Glomerular visceral epithelial cell (primary cell): ENCODE data around the gene BRINP2.
"Not testable (repeated sequence)": the region's sequence is repeated elsewhere in the genome, so short reads cannot be mapped to it uniquely, and the experiment has no call there.

Experiments
- DNase-seq: peaks from one replicate; pipeline ENCODE4 v3.0.0-alpha.2; 2016; ENCODE audit errors: extremely low spot score

Gene BRINP2

DNA sequence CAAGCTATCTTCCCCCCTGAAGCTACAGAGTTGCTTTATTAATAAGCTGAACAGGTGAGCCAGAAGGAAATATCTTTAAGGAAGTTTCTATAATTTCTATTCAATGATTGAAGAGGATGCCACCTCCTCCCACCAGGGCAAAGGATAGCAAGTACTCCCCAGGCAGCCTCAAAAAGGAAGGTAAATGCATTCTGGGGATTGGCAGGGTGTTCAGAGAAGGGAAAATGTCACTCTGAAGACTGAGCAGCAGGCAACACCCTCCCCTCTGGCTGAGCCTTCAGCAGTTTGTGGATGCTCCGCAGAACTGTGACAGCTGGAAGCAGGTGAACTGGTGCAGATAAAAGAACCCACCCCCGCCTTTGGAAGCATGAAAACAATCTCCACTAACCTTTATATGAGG, 140.8 kb downstream of the BRINP2 start:
- DNase-seq: no peak

DNA sequence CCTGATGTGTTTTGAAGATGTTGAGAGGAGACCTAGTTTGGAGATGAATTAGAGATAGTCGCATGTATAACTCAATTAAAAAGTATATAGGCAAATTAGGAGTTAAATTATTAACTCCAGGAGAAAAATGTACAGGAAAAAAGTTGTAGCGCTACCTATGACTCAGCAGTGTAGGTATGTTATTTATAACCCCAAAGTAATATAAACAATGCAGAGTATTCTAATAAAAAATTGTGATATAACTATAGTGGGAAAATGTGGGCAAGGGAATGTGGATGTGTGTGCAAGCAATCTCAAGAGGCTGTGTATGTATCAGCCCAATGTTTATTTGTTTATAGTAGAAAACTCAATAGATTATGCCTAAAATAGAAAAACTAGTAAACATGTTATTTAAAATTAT, 144.5 kb downstream of the BRINP2 start:
- no peak for DNase-seq

DNA sequence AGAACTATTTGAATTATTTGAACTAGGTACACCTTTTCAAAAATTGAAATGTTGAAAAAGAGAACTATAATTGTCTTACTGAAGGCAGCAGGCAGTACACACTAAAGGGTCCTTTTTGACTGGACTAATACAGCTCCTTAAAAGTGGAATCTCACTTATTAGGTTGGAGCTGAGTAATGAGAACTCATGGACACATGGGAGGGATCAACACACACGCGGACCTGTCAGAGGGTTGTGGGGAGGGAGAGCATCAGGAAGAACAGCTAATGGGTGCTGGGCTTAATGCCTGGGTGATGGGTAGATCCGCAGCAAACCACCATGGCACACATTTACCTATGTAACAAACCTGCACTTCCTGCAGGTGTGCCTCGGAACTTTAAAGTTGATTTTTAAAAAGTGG, 145.0 kb downstream of the BRINP2 start:
- no peak for DNase-seq

DNA sequence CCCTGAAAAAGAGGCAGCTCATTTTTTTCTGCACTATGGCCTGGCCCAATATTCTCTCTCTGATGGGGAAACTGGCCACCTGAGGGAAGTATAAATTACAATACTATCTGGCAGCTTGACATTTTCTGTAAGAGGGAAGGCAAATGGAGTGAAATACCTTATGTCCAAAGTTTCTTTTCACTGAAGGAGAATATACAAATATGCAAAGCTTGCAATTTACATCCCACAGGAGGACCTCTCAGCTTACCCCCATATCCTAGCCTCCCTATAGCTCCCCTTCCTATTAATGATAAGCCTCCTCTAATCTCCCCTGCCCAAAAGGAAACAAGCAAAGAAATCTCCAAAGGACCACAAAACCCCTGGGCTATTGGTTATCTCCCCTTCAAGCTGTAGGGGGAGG, 150.7 kb downstream of the BRINP2 start:
- not testable (repeated sequence) for DNase-seq

DNA sequence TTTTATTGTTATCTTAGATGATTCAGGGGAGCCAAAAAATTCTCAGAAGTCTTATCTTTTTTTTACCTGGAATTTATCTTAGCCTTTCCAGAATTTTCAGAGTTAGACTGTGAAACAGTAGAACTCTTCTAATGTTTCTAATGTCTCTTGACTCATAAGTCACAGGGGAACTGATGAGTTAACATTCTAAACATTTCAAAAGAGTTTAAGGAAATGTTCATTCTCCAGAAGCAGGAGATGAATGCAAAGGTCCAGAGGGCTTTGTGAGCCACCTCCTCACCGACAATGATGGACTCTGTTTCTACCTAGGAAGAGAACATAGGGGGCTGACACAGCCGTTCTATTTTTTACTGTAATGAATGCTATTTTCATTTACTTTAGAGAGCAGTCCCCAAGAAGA, 157.5 kb downstream of the BRINP2 start:
- no peak for DNase-seq

- no peak for DNase-seq
Measured at GRCh38 chr1:177329871-177330270, 159.1 kb downstream of the BRINP2 start.
